ENCODE measurements around the gene LRP2. TPM values are rescaled to one million over a fixed set of nuclear protein-coding genes. Genes with fewer than 3 reads are reported as not detected.

The LRP2 gene
- total RNA-seq, 2 donors from 2014 or later: 0.05 TPM; not detected in 1

DNA sequence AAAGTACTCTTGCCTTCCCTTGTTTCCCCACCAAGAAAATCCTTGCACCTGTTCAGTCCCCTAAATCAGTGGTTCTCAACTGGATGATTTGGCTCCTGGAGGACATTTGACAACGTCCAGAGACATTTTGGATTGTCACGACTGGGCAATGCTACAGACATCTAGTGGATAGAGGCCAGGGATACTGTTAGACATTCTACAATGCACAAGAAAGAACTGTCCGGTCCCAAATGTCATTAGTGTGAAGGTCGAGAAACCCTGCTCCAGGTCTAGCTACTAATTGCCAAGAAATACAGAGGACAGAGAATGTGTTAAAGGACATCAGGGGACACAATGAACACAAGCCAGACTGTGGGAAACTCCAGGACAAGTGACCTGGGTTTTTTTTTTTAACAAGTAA, 60.0 kb downstream of the LRP2 start:
- no peak overlapping the region for H3K27ac ChIP-seq
- H3K4me1 ChIP-seq: no peaks in the 10 kb centered on the region
- TF ChIP-seq, protein P1, sequence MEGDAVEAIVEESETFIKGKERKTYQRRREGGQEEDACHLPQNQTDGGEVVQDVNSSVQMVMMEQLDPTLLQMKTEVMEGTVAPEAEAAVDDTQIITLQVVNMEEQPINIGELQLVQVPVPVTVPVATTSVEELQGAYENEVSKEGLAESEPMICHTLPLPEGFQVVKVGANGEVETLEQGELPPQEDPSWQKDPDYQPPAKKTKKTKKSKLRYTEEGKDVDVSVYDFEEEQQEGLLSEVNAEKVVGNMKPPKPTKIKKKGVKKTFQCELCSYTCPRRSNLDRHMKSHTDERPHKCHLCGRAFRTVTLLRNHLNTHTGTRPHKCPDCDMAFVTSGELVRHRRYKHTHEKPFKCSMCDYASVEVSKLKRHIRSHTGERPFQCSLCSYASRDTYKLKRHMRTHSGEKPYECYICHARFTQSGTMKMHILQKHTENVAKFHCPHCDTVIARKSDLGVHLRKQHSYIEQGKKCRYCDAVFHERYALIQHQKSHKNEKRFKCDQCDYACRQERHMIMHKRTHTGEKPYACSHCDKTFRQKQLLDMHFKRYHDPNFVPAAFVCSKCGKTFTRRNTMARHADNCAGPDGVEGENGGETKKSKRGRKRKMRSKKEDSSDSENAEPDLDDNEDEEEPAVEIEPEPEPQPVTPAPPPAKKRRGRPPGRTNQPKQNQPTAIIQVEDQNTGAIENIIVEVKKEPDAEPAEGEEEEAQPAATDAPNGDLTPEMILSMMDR (IDR thresholded peaks at IDR 0.05): no peak
- no peak overlapping the region for H3K4me3 ChIP-seq
- intact Hi-C loops (cut with DNase I): no loop called here
- no peaks in the 10 kb centered on the region for H3K9me3 ChIP-seq
- no peak for DNase-seq
- no peak overlapping the region for H3K9ac ChIP-seq (ENCODE audit: low read depth in 2 of 2, low read length in 2 of 2)
- no peaks in the 10 kb centered on the region for H3K36me3 ChIP-seq
- no peaks in the 10 kb centered on the region for H3K27me3 ChIP-seq

DNA sequence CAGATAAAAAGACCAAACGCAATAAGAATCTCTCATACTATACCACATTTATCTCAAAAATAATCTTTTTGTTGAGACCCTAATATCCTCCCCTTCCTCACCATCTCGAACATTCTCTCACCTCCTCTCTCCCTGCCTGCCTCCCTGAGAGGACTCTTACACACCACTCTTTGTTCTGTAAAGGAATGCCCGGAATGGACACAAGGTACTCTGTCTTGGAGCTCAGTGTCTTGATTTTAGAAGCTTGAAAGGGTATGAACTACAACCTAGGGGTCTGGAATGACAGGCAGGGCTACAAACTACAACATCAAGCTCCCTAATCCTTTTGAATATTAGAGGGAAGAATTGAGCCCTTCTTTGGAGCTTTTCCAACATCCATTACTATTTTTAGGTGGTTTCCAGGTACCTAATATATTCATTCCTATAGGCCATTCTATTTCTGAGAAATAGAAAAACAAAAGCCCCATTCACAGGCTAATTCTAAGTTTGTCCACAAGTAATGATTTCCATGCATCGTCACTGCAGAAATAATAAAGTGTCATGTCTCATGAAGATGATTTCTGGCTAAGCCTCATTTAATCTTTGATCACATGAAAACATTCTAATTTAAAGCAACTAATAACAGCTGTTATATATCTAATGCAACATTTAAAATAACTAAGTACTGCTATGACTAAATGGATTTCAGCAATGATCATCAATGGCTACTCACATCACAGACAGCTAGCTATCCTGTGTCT, 60.6 kb downstream of the LRP2 start:
- TF ChIP-seq, protein P1 (IDR thresholded peaks at IDR 0.05): no peak

DNA sequence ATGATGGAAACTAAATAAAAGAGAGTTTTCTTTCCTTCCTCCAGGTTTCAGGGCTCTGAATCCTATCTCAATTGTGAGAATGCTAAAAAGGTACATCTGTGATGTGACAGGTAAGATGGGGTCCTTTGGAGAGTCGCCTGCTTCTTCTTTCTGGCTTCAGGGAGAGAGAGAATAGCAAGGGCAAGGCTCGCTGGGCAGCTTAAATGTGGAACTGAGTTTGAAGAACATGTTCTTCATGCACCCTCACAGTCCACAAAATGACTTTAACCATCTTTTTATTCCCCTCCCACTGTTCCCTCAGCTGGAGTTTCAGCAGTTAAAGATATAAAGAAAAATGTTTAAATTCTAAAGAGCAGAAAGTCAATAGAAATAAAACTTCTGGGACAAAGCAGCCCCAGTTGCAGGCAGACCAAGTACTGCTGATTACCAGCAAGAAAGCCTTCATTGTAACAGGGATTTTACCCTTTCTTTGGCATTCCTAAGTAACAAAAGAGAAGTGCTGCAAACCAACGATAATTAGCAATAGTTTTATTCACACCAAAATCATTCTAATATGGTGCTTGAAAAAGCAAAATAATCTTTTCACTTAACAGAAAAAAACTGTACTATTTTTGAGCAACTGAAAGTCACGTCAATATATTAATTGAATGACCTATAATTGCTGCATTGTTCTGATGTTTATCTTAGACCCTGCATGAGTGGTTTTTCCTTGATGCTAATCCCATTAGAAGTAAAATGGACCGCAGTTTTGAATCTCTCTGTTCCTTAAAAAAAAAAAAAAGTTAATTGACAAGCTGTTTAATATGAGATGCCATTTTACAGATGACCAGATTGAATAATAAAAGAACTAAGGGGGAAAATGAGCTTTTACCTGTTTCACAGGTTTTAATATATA, 61.5 kb downstream of the LRP2 start:
- DNase-seq: no peak
- Histone ChIP-seq H3K27me3 (no peaks in the 10 kb centered on the region), H3K27ac (no peak overlapping the region), H3K9ac (ENCODE audit: low read depth in 2 of 2, low read length in 2 of 2) (no peak overlapping the region), H3K36me3 (no peaks in the 10 kb centered on the region), H3K4me1 (no peaks in the 10 kb centered on the region), H3K4me3 (no peak overlapping the region), H3K9me3 (no peaks in the 10 kb centered on the region)
- TF ChIP-seq, protein P1 (IDR thresholded peaks at IDR 0.05): no peak
- intact Hi-C loops (cut with DNase I): no loop called here

More for the DNA sequence above, 60.6 kb downstream of the LRP2 start:
- intact Hi-C loops (cut with DNase I): no loop called here
- Histone ChIP-seq H3K36me3 (no peaks in the 10 kb centered on the region), H3K27me3 (no peaks in the 10 kb centered on the region), H3K4me3 (no peak overlapping the region), H3K9ac (ENCODE audit: low read depth in 2 of 2, low read length in 2 of 2) (no peak overlapping the region), H3K9me3 (no peaks in the 10 kb centered on the region), H3K4me1 (no peaks in the 10 kb centered on the region), H3K27ac (no peak overlapping the region)
- DNase-seq: no peak

DNA sequence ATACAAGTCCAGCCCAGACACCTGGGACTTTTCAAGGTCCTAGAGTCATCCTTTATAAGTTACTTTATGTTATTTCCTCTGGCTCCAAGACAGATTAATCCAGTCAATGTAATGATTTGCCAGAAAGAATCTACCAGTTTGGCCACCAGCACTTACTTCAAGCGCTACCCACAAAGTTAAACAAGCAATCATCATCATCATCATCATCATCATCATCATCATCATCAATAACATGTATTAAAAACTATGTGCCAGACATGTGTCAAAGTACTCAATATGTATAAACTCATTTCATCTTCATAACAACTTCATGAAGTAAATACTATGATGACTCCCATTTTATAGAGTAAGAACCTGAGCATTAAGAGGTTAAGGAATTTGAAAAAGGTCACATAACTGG, 64.3 kb downstream of the LRP2 start:
- Histone ChIP-seq H3K4me3 (no peak overlapping the region), H3K9ac (ENCODE audit: low read depth in 2 of 2, low read length in 2 of 2) (no peak overlapping the region), H3K27me3 (no peaks in the 10 kb centered on the region), H3K4me1 (no peaks in the 10 kb centered on the region), H3K9me3 (no peaks in the 10 kb centered on the region), H3K36me3 (no peaks in the 10 kb centered on the region), H3K27ac (no peak overlapping the region)
- intact Hi-C loops (cut with DNase I): no loop called here
- no peak for DNase-seq
- TF ChIP-seq, protein P1 (IDR thresholded peaks at IDR 0.05): no peak

DNA sequence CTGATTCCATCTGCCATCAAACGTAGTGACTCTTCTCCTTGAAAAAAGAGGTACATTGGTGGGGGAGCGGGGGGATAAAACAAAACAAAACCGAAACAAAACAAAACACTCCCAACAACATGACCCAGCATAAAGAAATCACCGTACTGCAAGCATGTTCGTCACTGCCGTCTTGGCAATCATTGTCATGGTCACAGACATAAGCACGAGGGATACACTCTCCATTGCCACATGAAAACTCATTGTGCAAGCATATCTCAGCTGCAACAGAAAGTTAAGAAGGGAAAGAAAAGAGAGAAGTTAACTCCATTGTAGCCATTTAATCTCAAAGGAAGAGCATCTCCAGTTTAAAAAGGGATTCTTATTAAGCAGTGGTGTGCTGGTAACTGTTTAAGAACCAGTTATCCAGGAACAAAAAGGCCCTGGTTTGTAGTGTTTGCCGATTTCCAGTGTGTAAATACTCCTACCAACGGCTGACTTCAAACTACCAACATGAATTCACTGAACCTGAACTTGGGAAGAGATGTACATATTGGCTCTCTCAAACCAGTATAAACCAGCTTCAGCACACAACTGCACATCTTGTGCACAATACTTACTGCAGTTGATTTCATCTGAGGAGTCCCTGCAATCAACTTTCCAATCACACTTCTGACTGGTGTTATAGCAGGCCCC, 68.2 kb downstream of the LRP2 start:
- no peak for DNase-seq
- H3K4me1 ChIP-seq: no peaks in the 10 kb centered on the region
- H3K36me3 ChIP-seq: no peaks in the 10 kb centered on the region
- no peak overlapping the region for H3K9ac ChIP-seq (ENCODE audit: low read depth in 2 of 2, low read length in 2 of 2)
- no peaks in the 10 kb centered on the region for H3K9me3 ChIP-seq
- TF ChIP-seq, protein P1 (IDR thresholded peaks at IDR 0.05): no peak
- H3K4me3 ChIP-seq: no peak overlapping the region
- no peaks in the 10 kb centered on the region for H3K27me3 ChIP-seq
- intact Hi-C loops (cut with DNase I): no loop called here
- no peak overlapping the region for H3K27ac ChIP-seq
